ENCODE measurements around the gene CACNA1H.

GRCh38 chr16:1214719-1215118, 61.8 kb downstream of the CACNA1H start:
- no peak for TF ChIP-seq MAFK (IDR thresholded peaks at IDR 0.05; ENCODE audit: low read depth, low read length)
- TF ChIP-seq, protein P1, sequence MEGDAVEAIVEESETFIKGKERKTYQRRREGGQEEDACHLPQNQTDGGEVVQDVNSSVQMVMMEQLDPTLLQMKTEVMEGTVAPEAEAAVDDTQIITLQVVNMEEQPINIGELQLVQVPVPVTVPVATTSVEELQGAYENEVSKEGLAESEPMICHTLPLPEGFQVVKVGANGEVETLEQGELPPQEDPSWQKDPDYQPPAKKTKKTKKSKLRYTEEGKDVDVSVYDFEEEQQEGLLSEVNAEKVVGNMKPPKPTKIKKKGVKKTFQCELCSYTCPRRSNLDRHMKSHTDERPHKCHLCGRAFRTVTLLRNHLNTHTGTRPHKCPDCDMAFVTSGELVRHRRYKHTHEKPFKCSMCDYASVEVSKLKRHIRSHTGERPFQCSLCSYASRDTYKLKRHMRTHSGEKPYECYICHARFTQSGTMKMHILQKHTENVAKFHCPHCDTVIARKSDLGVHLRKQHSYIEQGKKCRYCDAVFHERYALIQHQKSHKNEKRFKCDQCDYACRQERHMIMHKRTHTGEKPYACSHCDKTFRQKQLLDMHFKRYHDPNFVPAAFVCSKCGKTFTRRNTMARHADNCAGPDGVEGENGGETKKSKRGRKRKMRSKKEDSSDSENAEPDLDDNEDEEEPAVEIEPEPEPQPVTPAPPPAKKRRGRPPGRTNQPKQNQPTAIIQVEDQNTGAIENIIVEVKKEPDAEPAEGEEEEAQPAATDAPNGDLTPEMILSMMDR (conservative IDR thresholded peaks at IDR 0.05; ENCODE audit: low read depth, low read length) = no peak
- TF ChIP-seq RFX5 (IDR thresholded peaks at IDR 0.05; ENCODE audit: low read depth, low read length) = no peak
- TF ChIP-seq USF2 (IDR thresholded peaks at IDR 0.05; ENCODE audit: low read depth, low read length) = no peak
- no peak for TF ChIP-seq CHD1 (IDR thresholded peaks at IDR 0.05; ENCODE audit: low read depth, low read length)
- TF ChIP-seq BHLHE40 (IDR thresholded peaks at IDR 0.05; ENCODE audit: low read depth, low read length) = no peak
- no peak for TF ChIP-seq MXI1 (IDR thresholded peaks at IDR 0.05; ENCODE audit: borderline replicate concordance, low read depth, low read length)
- no peak for TF ChIP-seq POLR2A (IDR thresholded peaks at IDR 0.05; ENCODE audit: low read depth, low read length)
- no peak for TF ChIP-seq CEBPB (IDR thresholded peaks at IDR 0.05; ENCODE audit: low read depth, low read length)
- TF ChIP-seq NFE2L2 (IDR thresholded peaks at IDR 0.05; ENCODE audit: low read depth, low read length) = no peak
- no peak for TF ChIP-seq MAZ (IDR thresholded peaks at IDR 0.05; ENCODE audit: borderline replicate concordance, low read depth, low read length)
